GM21390 (cell line): Measurements from ENCODE around the gene CCDC142.
"Not testable (repeated sequence)": the region's sequence is repeated elsewhere in the genome, so short reads cannot be mapped to it uniquely, and the experiment has no call there.

Experiments
- ATAC-seq: cut with Tn5 transposase; IDR thresholded peaks from one replicate; pipeline ENCODE4 v1.9.1; 2021; ENCODE audit not compliant: unreplicated experiment

The CCDC142 gene

GRCh38 chr2:74499267-74499939 lies 16.6 kb upstream of the CCDC142 start, which contains the start of gene LBX2:
Gene LBX2 (minus strand): TSS chr2:74499603. CDS start chr2:74499537, 66 bp downstream.
- ATAC-seq: no peak

- no peak for ATAC-seq
These were observed 15.9 kb upstream of the CCDC142 start for GRCh38 chr2:74498500-74499266.

- no peak for ATAC-seq
These were observed 15.1 kb upstream of the CCDC142 start for GRCh38 chr2:74497777-74498499.

GRCh38 chr2:74496997-74497776 lies 14.4 kb upstream of the CCDC142 start:
- no peak for ATAC-seq

- no peak for ATAC-seq
These were observed 12.6 kb upstream of the CCDC142 start for GRCh38 chr2:74495440-74495839.

- no peak for ATAC-seq
These were observed 10.7 kb upstream of the CCDC142 start for GRCh38 chr2:74493546-74493945.

- no peak for ATAC-seq
These were observed 9.1 kb upstream of the CCDC142 start for GRCh38 chr2:74491648-74492544.

- ATAC-seq: no peak
These were observed 7.1 kb upstream of the CCDC142 start for GRCh38 chr2:74489906-74490305.

- ATAC-seq: no peak
These were observed 6.1 kb upstream of the CCDC142 start for GRCh38 chr2:74488643-74489481.

- no peak for ATAC-seq
These were observed 3.3 kb upstream of the CCDC142 start for GRCh38 chr2:74486141-74486540.

GRCh38 chr2:74483675-74484164 lies 922 bp upstream of the CCDC142 start:
- not testable (repeated sequence) for ATAC-seq

- peak; percentile 39 for ATAC-seq
These were observed 617 bp downstream of the CCDC142 start for GRCh38 chr2:74481961-74482800.

- no peak for ATAC-seq
These were observed 1.4 kb downstream of the CCDC142 start for GRCh38 chr2:74481431-74481830.

- no peak for ATAC-seq
These were observed 7.9 kb downstream of the CCDC142 start for GRCh38 chr2:74474899-74475298.

- ATAC-seq: no peak
These were observed 8.3 kb downstream of the CCDC142 start for GRCh38 chr2:74474481-74474880.

- ATAC-seq: no peak
These were observed 9.9 kb downstream of the CCDC142 start for GRCh38 chr2:74472945-74473258.

GRCh38 chr2:74472086-74472944 lies 10.5 kb downstream of the CCDC142 start, which contains the start of gene MRPL53:
Gene MRPL53 (minus strand): TSS chr2:74472680. CDS start chr2:74472660, 20 bp downstream.
- peak; percentile 91 for ATAC-seq
